Naive B cell (primary cell): ENCODE results near the gene L3MBTL4. TPM values are rescaled to one million over a fixed set of nuclear protein-coding genes. Genes with fewer than 3 reads are reported as not detected.
A peak's percentile ranks its signal among the peaks of the same experiment; 100 is the strongest.
"Not testable (repeated sequence)": the region's sequence is repeated elsewhere in the genome, so short reads cannot be mapped to it uniquely, and the experiment has no call there.

Source experiments
- ATAC-seq, 2 donors: fragments of 150-1000 bp; cut with Tn5 transposase; 2 replicates each; pipeline ENCODE4 v1.10.0; 2021; ENCODE audit warnings: low read depth in 2 of 2, mild to moderate bottlenecking in 2 of 2, moderate library complexity in 2 of 2
- DNase-seq: peaks from one replicate; pipeline ENCODE4 v3.0.0; 2022
- H3K27ac Mint-ChIP-seq, 6 donors: one replicate each; pipeline ENCODE4 v1.8.0; 2020 to 2022; ENCODE audit warnings: mild to moderate bottlenecking in 6 of 6, mixed read lengths in 6 of 6, moderate library complexity in 5 of 6, inconsistent platforms in 2 of 6
- H3K27me3 Mint-ChIP-seq, 3 donors: one replicate each; pipeline ENCODE4 v1.8.0; 2021 to 2022; ENCODE audit warnings: mixed read lengths in 3 of 3, mild to moderate bottlenecking in 1 of 3
- H3K36me3 Mint-ChIP-seq, 2 donors: one replicate each; pipeline ENCODE4 v1.8.0; 2020 to 2022; ENCODE audit warnings: mixed read lengths in 2 of 2, inconsistent platforms in 1 of 2, mild to moderate bottlenecking in 1 of 2
- H3K4me1 Mint-ChIP-seq, 3 donors: one replicate each; pipeline ENCODE4 v1.8.0; 2020 to 2022; ENCODE audit warnings: mixed read lengths in 3 of 3, inconsistent platforms in 1 of 3, mild to moderate bottlenecking in 1 of 3, moderate library complexity in 1 of 3
- H3K4me3 Mint-ChIP-seq, 8 donors: one replicate each; pipeline ENCODE4 v1.8.0; 2020 to 2022; ENCODE audit warnings: mild to moderate bottlenecking in 8 of 8, mixed read lengths in 8 of 8, moderate library complexity in 8 of 8, inconsistent platforms in 2 of 8
- H3K9me3 Mint-ChIP-seq, 7 donors: one replicate each; pipeline ENCODE4 v1.8.0; 2020 to 2022; ENCODE audit warnings: mixed read lengths in 7 of 7, mild to moderate bottlenecking in 5 of 7, inconsistent platforms in 2 of 7, moderate library complexity in 1 of 7
- polyA plus RNA-seq, 6 donors: library from polyadenylated mRNA; unstranded; fragments of 300-500 nt; fragmentation: Illumina TruSeq; gene quantifications; one replicate each; pipeline ENCODE4 v1.2.3, GENCODE V29; 2021; ENCODE audit warnings: low read depth in 6 of 6

Gene L3MBTL4
- polyA plus RNA-seq, 6 donors from 2014 or later, result 2.7 to 12.5 (median 6.2) TPM

GRCh38 chr18:6200204-6200774, 214.4 kb downstream of the L3MBTL4 start:
- Mint-ChIP-seq H3K27ac (no peak overlapping the region), H3K4me1 (peaks cover 0 to 5% (median 2%) of the 10 kb centered on the region in 3 donors), H3K9me3 (peaks cover 0 to 15% (median 6%) of the 10 kb centered on the region in 7 donors), H3K4me3 (no peak overlapping the region), H3K27me3 (no peaks in the 10 kb centered on the region), H3K36me3 (peaks cover 11 to 24% of the 10 kb centered on the region in 2 donors)
- ATAC-seq, result no peak
- DNase-seq, result no peak

GRCh38 chr18:6199777-6200176, 214.9 kb downstream of the L3MBTL4 start:
- peaks cover 0 to 5% (median 2%) of the 10 kb centered on the region in 3 donors for H3K4me1 Mint-ChIP-seq
- no peak overlapping the region for H3K27ac Mint-ChIP-seq
- DNase-seq (no peak), ATAC-seq (no peak)
- no peak overlapping the region for H3K4me3 Mint-ChIP-seq
- no peaks in the 10 kb centered on the region for H3K27me3 Mint-ChIP-seq
- peaks cover 11 to 29% of the 10 kb centered on the region in 2 donors for H3K36me3 Mint-ChIP-seq
- peaks cover 0 to 15% (median 6%) of the 10 kb centered on the region in 7 donors for H3K9me3 Mint-ChIP-seq

GRCh38 chr18:6198585-6198984, 216.1 kb downstream of the L3MBTL4 start:
- peaks cover 11 to 33% of the 10 kb centered on the region in 2 donors for H3K36me3 Mint-ChIP-seq
- ATAC-seq, result no peak
- H3K9me3 Mint-ChIP-seq, result peaks cover 0 to 15% (median 6%) of the 10 kb centered on the region in 7 donors
- H3K27ac Mint-ChIP-seq, result no peak overlapping the region
- DNase-seq, result no peak
- peaks cover 0 to 5% (median 2%) of the 10 kb centered on the region in 3 donors for H3K4me1 Mint-ChIP-seq
- H3K27me3 Mint-ChIP-seq, result no peaks in the 10 kb centered on the region
- H3K4me3 Mint-ChIP-seq, result no peak overlapping the region

- no peak overlapping the region for H3K27ac Mint-ChIP-seq
- H3K36me3 Mint-ChIP-seq, result peaks cover 11 to 22% of the 10 kb centered on the region in 2 donors
- no peak for ATAC-seq
- no peaks in the 10 kb centered on the region for H3K27me3 Mint-ChIP-seq
- no peak for DNase-seq
- peaks cover 0 to 15% (median 6%) of the 10 kb centered on the region in 7 donors for H3K9me3 Mint-ChIP-seq
- peaks cover 0 to 5% (median 2%) of the 10 kb centered on the region in 3 donors for H3K4me1 Mint-ChIP-seq
- no peak overlapping the region for H3K4me3 Mint-ChIP-seq
Observed at GRCh38 chr18:6194640-6195039, 220.1 kb downstream of the L3MBTL4 start.

GRCh38 chr18:6185782-6186181, 228.9 kb downstream of the L3MBTL4 start:
- H3K36me3 Mint-ChIP-seq, result peaks cover 17 to 19% of the 10 kb centered on the region in 2 donors
- H3K27ac Mint-ChIP-seq, ATAC-seq, H3K27me3 Mint-ChIP-seq, H3K4me3 Mint-ChIP-seq, DNase-seq, H3K4me1 Mint-ChIP-seq: not testable (repeated sequence)
- H3K9me3 Mint-ChIP-seq, result peaks cover 0 to 13% (median 11%) of the 10 kb centered on the region in 7 donors

- ATAC-seq (no peak), DNase-seq (no peak)
- Mint-ChIP-seq H3K36me3 (peaks cover 12 to 14% of the 10 kb centered on the region in 2 donors), H3K9me3 (peaks cover 0 to 5% (median 0%) of the 10 kb centered on the region in 7 donors), H3K27me3 (no peaks in the 10 kb centered on the region), H3K4me1 (peaks cover 0 to 4% (median 0%) of the 10 kb centered on the region in 3 donors), H3K27ac (no peak overlapping the region), H3K4me3 (peak overlapping the region in 1 of 8 donors; percentile 15)
Observed at GRCh38 chr18:6174983-6175745, 239.5 kb downstream of the L3MBTL4 start.

- Mint-ChIP-seq H3K4me1 (peaks cover 0 to 11% (median 4%) of the 10 kb centered on the region in 3 donors), H3K27me3 (no peaks in the 10 kb centered on the region), H3K4me3 (no peak overlapping the region), H3K9me3 (peaks cover 0 to 9% (median 6%) of the 10 kb centered on the region in 7 donors), H3K36me3 (peaks cover 19 to 24% of the 10 kb centered on the region in 2 donors), H3K27ac (no peak overlapping the region)
- ATAC-seq, result no peak
- DNase-seq, result no peak
Observed at GRCh38 chr18:6170604-6171003, 244.1 kb downstream of the L3MBTL4 start.

GRCh38 chr18:6161549-6161948, 253.2 kb downstream of the L3MBTL4 start:
- peaks cover 0 to 1% (median 0%) of the 10 kb centered on the region in 3 donors for H3K4me1 Mint-ChIP-seq
- H3K9me3 Mint-ChIP-seq, result peaks cover 11 to 25% (median 20%) of the 10 kb centered on the region in 7 donors
- peaks cover 28 to 34% of the 10 kb centered on the region in 2 donors for H3K36me3 Mint-ChIP-seq
- no peaks in the 10 kb centered on the region for H3K27me3 Mint-ChIP-seq
- ATAC-seq, result no peak
- H3K4me3 Mint-ChIP-seq, result no peak overlapping the region
- no peak for DNase-seq
- no peak overlapping the region for H3K27ac Mint-ChIP-seq

- DNase-seq (no peak), ATAC-seq (no peak)
- H3K4me3 Mint-ChIP-seq, result no peak overlapping the region
- H3K4me1 Mint-ChIP-seq, result no peaks in the 10 kb centered on the region
- H3K36me3 Mint-ChIP-seq, result peaks cover 22 to 26% of the 10 kb centered on the region in 2 donors
- no peak overlapping the region for H3K27ac Mint-ChIP-seq
- peaks cover 6 to 19% (median 10%) of the 10 kb centered on the region in 7 donors for H3K9me3 Mint-ChIP-seq
- no peaks in the 10 kb centered on the region for H3K27me3 Mint-ChIP-seq
Observed at GRCh38 chr18:6159426-6159825, 255.3 kb downstream of the L3MBTL4 start.

- Mint-ChIP-seq H3K27ac (no peak overlapping the region), H3K27me3 (no peaks in the 10 kb centered on the region), H3K36me3 (peaks cover 19 to 26% of the 10 kb centered on the region in 2 donors), H3K4me3 (no peak overlapping the region), H3K9me3 (peaks cover 4 to 19% (median 10%) of the 10 kb centered on the region in 7 donors), H3K4me1 (no peaks in the 10 kb centered on the region)
- no peak for ATAC-seq
- DNase-seq, result no peak
Observed at GRCh38 chr18:6158958-6159357, 255.8 kb downstream of the L3MBTL4 start.

GRCh38 chr18:6156446-6156845, 258.3 kb downstream of the L3MBTL4 start:
- peaks cover 0 to 18% (median 4%) of the 10 kb centered on the region in 7 donors for H3K9me3 Mint-ChIP-seq
- H3K4me3 Mint-ChIP-seq, result no peak overlapping the region
- DNase-seq, result no peak
- H3K4me1 Mint-ChIP-seq, result no peaks in the 10 kb centered on the region
- ATAC-seq, result no peak
- peaks cover 10 to 21% of the 10 kb centered on the region in 2 donors for H3K36me3 Mint-ChIP-seq
- no peak overlapping the region for H3K27ac Mint-ChIP-seq
- no peaks in the 10 kb centered on the region for H3K27me3 Mint-ChIP-seq

GRCh38 chr18:6155707-6156106, 259.0 kb downstream of the L3MBTL4 start:
- Mint-ChIP-seq H3K27ac (no peak overlapping the region), H3K36me3 (peaks cover 11 to 21% of the 10 kb centered on the region in 2 donors), H3K9me3 (peaks cover 0 to 18% (median 4%) of the 10 kb centered on the region in 7 donors), H3K4me3 (no peak overlapping the region), H3K4me1 (no peaks in the 10 kb centered on the region), H3K27me3 (no peaks in the 10 kb centered on the region)
- no peak for ATAC-seq
- DNase-seq, result no peak

- no peak overlapping the region for H3K27ac Mint-ChIP-seq
- peaks cover 16 to 36% of the 10 kb centered on the region in 2 donors for H3K36me3 Mint-ChIP-seq
- no peaks in the 10 kb centered on the region for H3K4me1 Mint-ChIP-seq
Observed at GRCh38 chr18:6150430-6150829, 264.3 kb downstream of the L3MBTL4 start.

GRCh38 chr18:6146307-6146661, 268.4 kb downstream of the L3MBTL4 start:
- no peaks in the 10 kb centered on the region for H3K4me1 Mint-ChIP-seq
- H3K4me3 Mint-ChIP-seq, result no peak overlapping the region
- no peak overlapping the region for H3K27ac Mint-ChIP-seq
- peaks cover 0 to 8% (median 5%) of the 10 kb centered on the region in 7 donors for H3K9me3 Mint-ChIP-seq
- no peaks in the 10 kb centered on the region for H3K27me3 Mint-ChIP-seq
- ATAC-seq (no peak), DNase-seq (no peak)
- peaks cover 16 to 24% of the 10 kb centered on the region in 2 donors for H3K36me3 Mint-ChIP-seq

More at GRCh38 chr18:6150430-6150829, 264.3 kb downstream of the L3MBTL4 start:
- ATAC-seq (no peak), DNase-seq (no peak)
- no peaks in the 10 kb centered on the region for H3K27me3 Mint-ChIP-seq
- H3K4me3 Mint-ChIP-seq, result no peak overlapping the region
- H3K9me3 Mint-ChIP-seq, result peaks cover 0 to 24% (median 8%) of the 10 kb centered on the region in 7 donors
